Endothelial cell (in vitro differentiated cells): ENCODE results near the gene SELE. TPM values are rescaled to one million over a fixed set of nuclear protein-coding genes. Genes with fewer than 3 reads are reported as not detected.

Experiments
- DNase-seq: peaks from one replicate; pipeline ENCODE4 v3.0.0; 2021; ENCODE audit warnings: low spot score
- H3K27ac Mint-ChIP-seq: one replicate; pipeline ENCODE4 v1.8.0; 2021; ENCODE audit warnings: mixed read lengths, inconsistent platforms; ENCODE audit not compliant: unreplicated experiment
- H3K27me3 Mint-ChIP-seq: one replicate; pipeline ENCODE4 v1.8.0; 2021; ENCODE audit warnings: mild to moderate bottlenecking, moderate library complexity, mixed read lengths, inconsistent platforms; ENCODE audit not compliant: unreplicated experiment
- H3K36me3 Mint-ChIP-seq: one replicate; pipeline ENCODE4 v1.8.0; 2021; ENCODE audit warnings: mild to moderate bottlenecking, low read depth, mixed read lengths, inconsistent platforms; ENCODE audit not compliant: unreplicated experiment
- H3K4me1 Mint-ChIP-seq: one replicate; pipeline ENCODE4 v1.8.0; 2021; ENCODE audit warnings: mild to moderate bottlenecking, mixed read lengths, inconsistent platforms; ENCODE audit not compliant: unreplicated experiment
- H3K4me3 Mint-ChIP-seq: one replicate; pipeline ENCODE4 v1.8.0; 2021; ENCODE audit warnings: mild to moderate bottlenecking, mixed read lengths, inconsistent platforms; ENCODE audit not compliant: unreplicated experiment
- H3K9me3 Mint-ChIP-seq: one replicate; pipeline ENCODE4 v1.8.0; 2021; ENCODE audit warnings: mixed read lengths, inconsistent platforms; ENCODE audit not compliant: unreplicated experiment
- CTCF ChIP-seq: fragments of 200-600 bp; sonication (generic); IDR thresholded peaks from one replicate; pipeline ENCODE4 v1.5.0; 2021; ENCODE audit warnings: antibody characterized with exemption; ENCODE audit not compliant: unreplicated experiment
- total RNA-seq: library from RNA; stranded (reverse); fragmentation: NEBNext Ultra II Directional; extraction: Animal tissue kit (Norgen Biotek cat#: 25700); gene quantifications from one replicate; pipeline ENCODE4 v1.2.1, GENCODE V29; 2021; ENCODE audit not compliant: unreplicated experiment

The SELE gene
- total RNA-seq, 1 donor from 2014 or later = 14.3 TPM

- Mint-ChIP-seq H3K27me3 (no peaks in the 10 kb centered on the region), H3K27ac (no peak overlapping the region), H3K4me3 (no peak overlapping the region), H3K36me3 (no peaks in the 10 kb centered on the region), H3K4me1 (peaks cover under 1% of the 10 kb centered on the region), H3K9me3 (no peaks in the 10 kb centered on the region)
- no peak for TF ChIP-seq CTCF
- DNase-seq = no peak
These were observed 32.4 kb downstream of the SELE start for GRCh38 chr1:169701261-169702005.

- Mint-ChIP-seq H3K27ac (no peak overlapping the region), H3K36me3 (no peaks in the 10 kb centered on the region), H3K9me3 (no peaks in the 10 kb centered on the region), H3K4me1 (peaks cover 8% of the 10 kb centered on the region), H3K27me3 (no peaks in the 10 kb centered on the region), H3K4me3 (no peak overlapping the region)
- TF ChIP-seq CTCF = no peak
- no peak for DNase-seq
These were observed 34.2 kb downstream of the SELE start for GRCh38 chr1:169699707-169700106.

GRCh38 chr1:169698976-169699375, 34.9 kb downstream of the SELE start:
- no peaks in the 10 kb centered on the region for H3K36me3 Mint-ChIP-seq
- no peak for DNase-seq
- no peak for TF ChIP-seq CTCF

GRCh38 chr1:169697755-169698154, 36.1 kb downstream of the SELE start:
- H3K27ac Mint-ChIP-seq = no peak overlapping the region
- H3K4me3 Mint-ChIP-seq = no peak overlapping the region
- no peak for TF ChIP-seq CTCF
- H3K9me3 Mint-ChIP-seq = no peaks in the 10 kb centered on the region
- no peak for DNase-seq
- H3K36me3 Mint-ChIP-seq = no peaks in the 10 kb centered on the region
- peaks cover 19% of the 10 kb centered on the region for H3K4me1 Mint-ChIP-seq
- H3K27me3 Mint-ChIP-seq = no peaks in the 10 kb centered on the region

More at GRCh38 chr1:169698976-169699375, 34.9 kb downstream of the SELE start:
- Mint-ChIP-seq H3K27me3 (no peaks in the 10 kb centered on the region), H3K27ac (no peak overlapping the region), H3K9me3 (no peaks in the 10 kb centered on the region), H3K4me3 (no peak overlapping the region), H3K4me1 (peaks cover 14% of the 10 kb centered on the region)

- DNase-seq = no peak
- no peak overlapping the region for H3K27ac Mint-ChIP-seq
- no peak for TF ChIP-seq CTCF
- no peaks in the 10 kb centered on the region for H3K9me3 Mint-ChIP-seq
- H3K27me3 Mint-ChIP-seq = no peaks in the 10 kb centered on the region
- H3K4me3 Mint-ChIP-seq = no peak overlapping the region
- no peaks in the 10 kb centered on the region for H3K36me3 Mint-ChIP-seq
- H3K4me1 Mint-ChIP-seq = peaks cover 19% of the 10 kb centered on the region
These were observed 37.4 kb downstream of the SELE start for GRCh38 chr1:169696273-169697100.
